B cell (primary cell): Measurements from ENCODE around the gene ITGB8. TPM values are rescaled to one million over a fixed set of nuclear protein-coding genes. Genes with fewer than 3 reads are reported as not detected.

Experiments used
- ATAC-seq: fragments of 200-7000 bp; cut with Tn5 transposase; one replicate; pipeline ENCODE4 v1.10.0; 2021; ENCODE audit warnings: low read depth, mild to moderate bottlenecking, moderate number of reproducible peaks, moderate library complexity
- CTCF ChIA-PET: fragments of 350-600 bp; sonication (Branson Sonifier 250); formaldehyde crosslinking; loops from one replicate; lab custom pipeline; 2021; ENCODE audit warnings: antibody characterized with exemption, inconsistent platforms; lab: Charles Lee
- POLR2A ChIA-PET: fragments of 350-600 bp; sonication (Branson Sonifier 250); formaldehyde crosslinking; loops from one replicate; lab custom pipeline; 2021; ENCODE audit warnings: antibody characterized with exemption; lab: Charles Lee
- DNase-seq: peaks from one replicate; pipeline ENCODE4 v3.0.0; 2013
- H2AFZ ChIP-seq: 2 replicates; pipeline ENCODE4 v1.6.1; 2012; ENCODE audit warnings: mild to moderate bottlenecking, low read depth, low read length; ENCODE audit not compliant: insufficient read depth, poor library complexity, severe bottlenecking
- H3K27ac ChIP-seq, 2 donors: 1 replicate in 1 of 2; 2 replicates in 1 of 2; pipeline ENCODE4 v1.5.1; 2012 to 2013; ENCODE audit warnings: low read length in 2 of 2, mild to moderate bottlenecking in 2 of 2, moderate library complexity in 1 of 2
- H3K27me3 ChIP-seq, 4 experiments: fragments of 200-600 bp in 1 of 4; sonication (generic) in 1 of 4; replicated peaks in 1 of 4; 1 replicate in 2 of 4; 2 replicates in 2 of 4; pipeline versions ENCODE4 v1.6.1 to v1.7.0; 2013 to 2016; ENCODE audit warnings: low read length in 3 of 4, mild to moderate bottlenecking in 2 of 4, mixed read lengths in 1 of 4, moderate library complexity in 1 of 4; ENCODE audit not compliant: insufficient read depth in 4 of 4, control insufficient read depth in 3 of 4; ENCODE audit errors: control extremely low read depth in 1 of 4
- H3K36me3 ChIP-seq, 2 experiments: replicated peaks in 1 of 2; 1 replicate in 1 of 2; 2 replicates in 1 of 2; pipeline versions ENCODE4 v1.6.1 to v1.7.1; 2013; ENCODE audit warnings: low read length in 1 of 2; ENCODE audit not compliant: insufficient read depth in 2 of 2, control insufficient read depth in 1 of 2; ENCODE audit errors: control extremely low read depth in 1 of 2, extremely low read depth in 1 of 2
- H3K4me1 ChIP-seq, 2 donors: fragments of 200-600 bp in 1 of 2; sonication (generic) in 1 of 2; 1 replicate in 1 of 2; 2 replicates in 1 of 2; pipeline versions ENCODE4 v1.5.1 to v1.6.1; 2013 to 2017; ENCODE audit warnings: low read length in 2 of 2; ENCODE audit not compliant: control insufficient read depth in 2 of 2, insufficient read depth in 2 of 2
- H3K4me2 ChIP-seq: replicated peaks from 2 replicates; pipeline ENCODE3; 2012; ENCODE audit warnings: mild to moderate bottlenecking, low read depth, low read length; ENCODE audit not compliant: poor library complexity, severe bottlenecking
- H3K4me3 ChIP-seq, 5 experiments: fragments of 200-600 bp in 1 of 5; sonication (generic) in 1 of 5; 1 replicate in 3 of 5; 2 replicates in 2 of 5; pipeline versions ENCODE4 v1.5.1 to v1.7.0; 2011 to 2016; ENCODE audit warnings: low read length in 4 of 5, mild to moderate bottlenecking in 4 of 5, low read depth in 2 of 5, control low read depth in 1 of 5, moderate library complexity in 1 of 5; ENCODE audit not compliant: insufficient read depth in 1 of 5; ENCODE audit errors: control extremely low read depth in 1 of 5, extremely low read depth in 1 of 5
- H3K79me2 ChIP-seq: fragments of 200-600 bp; sonication (generic); one replicate; pipeline ENCODE4 v1.6.0; 2016; ENCODE audit warnings: low read length; ENCODE audit not compliant: control insufficient read depth, insufficient read depth
- H3K9ac ChIP-seq: fragments of 200-600 bp; sonication (generic); 2 replicates; pipeline ENCODE4 v1.6.1; 2017; ENCODE audit warnings: mild to moderate bottlenecking, low read length, moderate library complexity
- H3K9me3 ChIP-seq, 3 donors: one replicate each; pipeline versions ENCODE4 v1.6.1 to v1.7.1; 2013; ENCODE audit warnings: low read length in 2 of 3; ENCODE audit not compliant: control insufficient read depth in 2 of 3, insufficient read depth in 1 of 3; ENCODE audit errors: control extremely low read depth in 1 of 3
- H4K20me1 ChIP-seq: 2 replicates; pipeline ENCODE4 v1.6.0; 2012; ENCODE audit warnings: mild to moderate bottlenecking, low read length; ENCODE audit not compliant: insufficient read depth, control insufficient read depth, poor library complexity, severe bottlenecking
- H3K27ac Mint-ChIP-seq: one replicate; pipeline ENCODE4 v1.8.0; 2021; ENCODE audit warnings: mixed read lengths
- H3K27me3 Mint-ChIP-seq: one replicate; pipeline ENCODE4 v1.8.0; 2021; ENCODE audit warnings: mixed read lengths
- H3K4me1 Mint-ChIP-seq: one replicate; pipeline ENCODE4 v1.8.0; 2021; ENCODE audit warnings: mixed read lengths
- H3K4me3 Mint-ChIP-seq: one replicate; pipeline ENCODE4 v1.8.0; 2021; ENCODE audit warnings: mixed read lengths
- H3K9me3 Mint-ChIP-seq: one replicate; pipeline ENCODE4 v1.8.0; 2022; ENCODE audit warnings: mixed read lengths; ENCODE audit not compliant: insufficient read depth
- EZH2 ChIP-seq: IDR thresholded peaks from 2 replicates; pipeline ENCODE4 v1.6.1; 2012; ENCODE audit warnings: borderline replicate concordance, low read depth, mild to moderate bottlenecking, moderate library complexity, low read length; ENCODE audit not compliant: insufficient read depth, poor library complexity, severe bottlenecking
- WGBS: methylation state at CpG from one replicate; pipeline ENCODE4 v1.1.5; 2013; ENCODE audit warnings: missing lambda C conversion rate; ENCODE audit not compliant: insufficient coverage; 5-methylcytosine and 5-hydroxymethylcytosine counted together
- intact Hi-C: fragments of 100-400 bp; cut with micrococcal nuclease; formaldehyde crosslinking; loops from one replicate; pipeline ENCODE4 v1.10.0; 2022
- polyA plus RNA-seq: library from polyadenylated mRNA; depleted of rRNA; stranded (reverse); fragments of >200 nt; gene quantifications from 2 replicates; pipeline ENCODE4 v1.2.3, GENCODE V29; 2012
- total RNA-seq, 2 donors: library from RNA; stranded (reverse); fragments of 120-200 nt in 1 of 2; gene quantifications; 1 replicate in 1 of 2; 2 replicates in 1 of 2; pipeline versions ENCODE4 v1.2.3 to v1.2.4, GENCODE V29; 2013 to 2022
- TF ChIP-seq, protein P1 (sequence below): fragments of 200-600 bp; IDR thresholded peaks from one replicate; pipeline ENCODE4 v1.8.0; 2022; ENCODE audit warnings: antibody characterized with exemption, mild to moderate bottlenecking

Gene ITGB8
- total and polyA plus RNA-seq, 2 donors (not counting 1 experiment from before 2014, with no cell fraction given): 0.01 to 0.30 TPM

DNA sequence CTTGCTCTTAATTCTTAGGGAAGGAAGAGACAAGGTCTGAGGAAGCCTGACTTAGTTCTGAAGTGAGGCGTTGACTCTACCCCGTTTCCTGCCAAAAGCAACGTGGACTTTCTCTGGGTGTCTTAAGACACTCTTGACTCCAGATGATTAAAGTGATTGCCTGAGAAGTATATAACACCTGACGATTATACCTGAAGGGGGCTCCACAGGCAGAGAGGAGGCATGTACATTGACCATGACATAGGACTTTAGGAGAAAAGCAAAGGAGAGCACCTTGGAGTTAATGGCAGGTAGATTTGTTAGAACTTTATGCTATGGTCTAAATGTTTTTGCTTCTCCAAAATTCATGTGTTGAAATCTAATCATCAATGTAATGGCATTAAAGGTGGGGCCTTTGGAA, 15.9 kb downstream of the ITGB8 start:
- DNase-seq (no peak), ATAC-seq (no peak)
- Histone ChIP-seq H3K4me2 (no peak overlapping the region), H3K79me2 (no peaks in the 10 kb centered on the region), H3K36me3 (no peaks in the 10 kb centered on the region), H3K4me1 (no peaks in the 10 kb centered on the region), H3K27me3 (peaks cover 0 to 9% (median 1%) of the 10 kb centered on the region in 4 experiments), H3K4me3 (no peak overlapping the region), H4K20me1 (no peaks in the 10 kb centered on the region), H3K9me3 (no peaks in the 10 kb centered on the region), H2AFZ (no peak overlapping the region), H3K27ac (no peak overlapping the region), H3K9ac (no peak overlapping the region)
- intact Hi-C loops: no loop called here
- Mint-ChIP-seq H3K27me3 (peaks cover 6% of the 10 kb centered on the region), H3K4me1 (no peaks in the 10 kb centered on the region), H3K27ac (no peak overlapping the region), H3K9me3 (no peaks in the 10 kb centered on the region), H3K4me3 (no peak overlapping the region)
- no peak for TF ChIP-seq EZH2
- TF ChIP-seq, protein P1, sequence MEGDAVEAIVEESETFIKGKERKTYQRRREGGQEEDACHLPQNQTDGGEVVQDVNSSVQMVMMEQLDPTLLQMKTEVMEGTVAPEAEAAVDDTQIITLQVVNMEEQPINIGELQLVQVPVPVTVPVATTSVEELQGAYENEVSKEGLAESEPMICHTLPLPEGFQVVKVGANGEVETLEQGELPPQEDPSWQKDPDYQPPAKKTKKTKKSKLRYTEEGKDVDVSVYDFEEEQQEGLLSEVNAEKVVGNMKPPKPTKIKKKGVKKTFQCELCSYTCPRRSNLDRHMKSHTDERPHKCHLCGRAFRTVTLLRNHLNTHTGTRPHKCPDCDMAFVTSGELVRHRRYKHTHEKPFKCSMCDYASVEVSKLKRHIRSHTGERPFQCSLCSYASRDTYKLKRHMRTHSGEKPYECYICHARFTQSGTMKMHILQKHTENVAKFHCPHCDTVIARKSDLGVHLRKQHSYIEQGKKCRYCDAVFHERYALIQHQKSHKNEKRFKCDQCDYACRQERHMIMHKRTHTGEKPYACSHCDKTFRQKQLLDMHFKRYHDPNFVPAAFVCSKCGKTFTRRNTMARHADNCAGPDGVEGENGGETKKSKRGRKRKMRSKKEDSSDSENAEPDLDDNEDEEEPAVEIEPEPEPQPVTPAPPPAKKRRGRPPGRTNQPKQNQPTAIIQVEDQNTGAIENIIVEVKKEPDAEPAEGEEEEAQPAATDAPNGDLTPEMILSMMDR: no peak
- POLR2A ChIA-PET: no interaction called here
- 91% methylated on average over 4 of the region's 4 CpGs for WGBS
- CTCF ChIA-PET: no interaction called here

GRCh38 chr7:20347680-20348079, 17.0 kb downstream of the ITGB8 start:
- Histone ChIP-seq H3K36me3 (no peaks in the 10 kb centered on the region), H2AFZ (no peak overlapping the region), H3K27me3 (peaks cover 0 to 9% (median 1%) of the 10 kb centered on the region in 4 experiments), H3K27ac (no peak overlapping the region), H3K9me3 (no peaks in the 10 kb centered on the region), H3K9ac (no peak overlapping the region), H3K79me2 (no peaks in the 10 kb centered on the region), H3K4me1 (no peaks in the 10 kb centered on the region), H3K4me3 (no peak overlapping the region), H4K20me1 (no peaks in the 10 kb centered on the region), H3K4me2 (no peak overlapping the region)
- POLR2A ChIA-PET: no interaction called here
- no peaks in the 10 kb centered on the region for H3K4me1 Mint-ChIP-seq
- H3K27ac Mint-ChIP-seq: no peak overlapping the region
- ATAC-seq: no peak
- H3K27me3 Mint-ChIP-seq: peaks cover 6% of the 10 kb centered on the region
- intact Hi-C loops: no loop called here
- H3K9me3 Mint-ChIP-seq: no peaks in the 10 kb centered on the region
- H3K4me3 Mint-ChIP-seq: no peak overlapping the region
- no peak for DNase-seq
- CTCF ChIA-PET: no interaction called here
- no peak for TF ChIP-seq EZH2
- TF ChIP-seq, protein P1: no peak
